Endothelial cell of umbilical vein (primary cell): ENCODE measurements around the gene LRP1. TPM values are rescaled to one million over a fixed set of nuclear protein-coding genes. Genes with fewer than 3 reads are reported as not detected.

ENCODE experiments used
- BruUV-seq: library from RNA; stranded (reverse); fragments of 400-500 nt; replicated peaks from 2 replicates; lab custom pipeline; 2021; lab: Mats Ljungman, UMichigan
- CTCF ChIA-PET: fragments of 300-600, 350-600 bp; sonication (Branson Sonifier 250); formaldehyde crosslinking; loops from one replicate; lab custom pipeline; 2021; ENCODE audit warnings: antibody characterized with exemption, inconsistent platforms; lab: Charles Lee
- POLR2A ChIA-PET: fragments of 300-600, 350-600 bp; sonication (Branson Sonifier 250); formaldehyde crosslinking; loops from one replicate; lab custom pipeline; 2021; ENCODE audit warnings: antibody characterized with exemption, inconsistent platforms; lab: Charles Lee
- DNase-seq: peaks from one replicate; pipeline ENCODE4 v3.0.0-alpha.2; 2011; ENCODE audit warnings: low read depth, low spot score
- FAIRE-seq: peaks from 2 replicates; lab custom pipeline; 2011; peaks lifted over from hg19 to GRCh38; lab: Jason Lieb, UNC
- H2AFZ ChIP-seq: 2 replicates; pipeline ENCODE4 v1.6.0; 2012; ENCODE audit warnings: low read depth, low read length, control low read depth, inconsistent platforms
- H3K27ac ChIP-seq: 2 replicates; pipeline ENCODE4 v1.5.1; 2011; ENCODE audit warnings: low read depth, mild to moderate bottlenecking, control low read depth, low read length, moderate library complexity; ENCODE audit not compliant: insufficient read depth
- H3K27me3 ChIP-seq, 2 experiments: 2 replicates each; pipeline versions ENCODE4 v1.6.0 to v1.6.1; 2011; ENCODE audit warnings: low read length in 2 of 2, mixed read lengths in 1 of 2; ENCODE audit not compliant: control insufficient read depth in 2 of 2, insufficient read depth in 2 of 2
- H3K36me3 ChIP-seq, 2 experiments: 2 replicates in 1 of 2; 3 replicates in 1 of 2; pipeline ENCODE4 v1.5.1; 2011; ENCODE audit warnings: low read length in 2 of 2, mild to moderate bottlenecking in 1 of 2, moderate library complexity in 1 of 2; ENCODE audit not compliant: control insufficient read depth in 2 of 2, insufficient read depth in 2 of 2; ENCODE audit errors: extremely low read depth in 1 of 2
- H3K4me1 ChIP-seq: 3 replicates; pipeline ENCODE4 v1.5.1; 2011; ENCODE audit warnings: mild to moderate bottlenecking, low read length; ENCODE audit not compliant: control insufficient read depth, insufficient read depth; ENCODE audit errors: extremely low read depth
- H3K4me2 ChIP-seq: 2 replicates; pipeline ENCODE4 v1.6.1; 2011; ENCODE audit warnings: low read length, control low read depth, mixed read lengths; ENCODE audit not compliant: insufficient read depth
- H3K4me3 ChIP-seq, 3 experiments: fragments of 200-600 bp in 1 of 3; sonication (generic), shearing (Covaris generic) in 1 of 3; replicated peaks in 1 of 3; 2 replicates each; pipeline ENCODE4 v1.5.1; 2011 to 2016; ENCODE audit warnings: control low read depth in 3 of 3, low read length in 3 of 3, mild to moderate bottlenecking in 2 of 3, inconsistent platforms in 1 of 3, low read depth in 1 of 3, moderate library complexity in 1 of 3; ENCODE audit not compliant: insufficient read depth in 1 of 3
- H3K79me2 ChIP-seq: 2 replicates; pipeline ENCODE4 v1.6.0; 2012; ENCODE audit warnings: low read length, inconsistent platforms; ENCODE audit not compliant: control insufficient read depth, insufficient read depth
- H3K9ac ChIP-seq: replicated peaks from 2 replicates; pipeline ENCODE3; 2011; ENCODE audit warnings: low read length, control low read depth; ENCODE audit not compliant: insufficient read depth; ENCODE audit errors: extremely low read depth
- H3K9me1 ChIP-seq: replicated peaks from 3 replicates; pipeline ENCODE4 v1.6.0; 2011; ENCODE audit warnings: mild to moderate bottlenecking, low read length; ENCODE audit not compliant: control insufficient read depth, insufficient read depth; ENCODE audit errors: extremely low read depth
- H3K9me3 ChIP-seq: replicated peaks from 2 replicates; pipeline ENCODE4 v1.5.1; 2012; ENCODE audit warnings: low read length, inconsistent platforms; ENCODE audit not compliant: control insufficient read depth, insufficient read depth
- H4K20me1 ChIP-seq: replicated peaks from 2 replicates; pipeline ENCODE3; 2011; ENCODE audit warnings: mild to moderate bottlenecking, low read length; ENCODE audit not compliant: control insufficient read depth, insufficient read depth; ENCODE audit errors: extremely low read depth
- CTCF ChIP-seq, 2 donors: IDR thresholded peaks; 1 replicate in 1 of 2; 2 replicates in 1 of 2; pipeline ENCODE4 v1.5.1; 2011; ENCODE audit warnings: low read length in 2 of 2, mild to moderate bottlenecking in 2 of 2, moderate library complexity in 2 of 2, control low read depth in 1 of 2, inconsistent platforms in 1 of 2, low read depth in 1 of 2; ENCODE audit not compliant: insufficient read depth in 1 of 2; ENCODE audit errors: extremely low read depth in 1 of 2
- EZH2 ChIP-seq: IDR thresholded peaks from 2 replicates; pipeline ENCODE4 v1.6.1; 2012; ENCODE audit warnings: borderline replicate concordance, low read depth, mild to moderate bottlenecking, moderate library complexity, low read length, inconsistent platforms; ENCODE audit not compliant: severe bottlenecking
- FOS ChIP-seq: IDR thresholded peaks from 2 replicates; pipeline ENCODE4 v1.6.1; 2011; ENCODE audit warnings: mild to moderate bottlenecking, low read length, moderate library complexity, borderline replicate concordance; ENCODE audit not compliant: insufficient read depth
- GATA2 ChIP-seq: IDR thresholded peaks from 2 replicates; pipeline ENCODE4 v1.7.0; 2011; ENCODE audit warnings: low read depth, mild to moderate bottlenecking, moderate library complexity, mixed read lengths, low read length; ENCODE audit not compliant: insufficient read length, insufficient read depth
- JUN ChIP-seq: IDR thresholded peaks from 2 replicates; pipeline ENCODE4 v1.6.1; 2011; ENCODE audit warnings: borderline replicate concordance, low read depth; ENCODE audit not compliant: insufficient read length, insufficient read depth
- MYC ChIP-seq: IDR thresholded peaks from one replicate; pipeline ENCODE4 v1.6.1; 2011; ENCODE audit warnings: mild to moderate bottlenecking, low read depth, low read length
- POLR2A ChIP-seq: IDR thresholded peaks from 2 replicates; pipeline ENCODE4 v1.6.1; 2012; ENCODE audit warnings: low read depth, mild to moderate bottlenecking, control low read depth, low read length
- POLR2AphosphoS5 ChIP-seq: IDR thresholded peaks from 2 replicates; pipeline ENCODE4 v1.6.1; 2012; ENCODE audit warnings: low read depth, mild to moderate bottlenecking, control low read depth, low read length, moderate library complexity; ENCODE audit not compliant: insufficient read depth
- dilution Hi-C: fragments of 300-500 bp; cut with MboI; formaldehyde crosslinking; loops from one replicate; pipeline ENCODE4 v1.15.0; 2019; ENCODE audit warnings: low sequenced_read_pairs; ENCODE audit not compliant: extremely low pct_ligation_motif_present
- intact Hi-C: fragments of 100-400 bp; cut with micrococcal nuclease; formaldehyde crosslinking; loops from one replicate; pipeline ENCODE4 v1.10.0; 2022
- polyA plus RNA-seq, 4 experiments: library from polyadenylated mRNA; depleted of rRNA in 3 of 4; stranded (reverse) in 3 of 4; unstranded in 1 of 4; fragments of >200 nt; gene quantifications; 2 replicates each; pipeline versions ENCODE4 v1.2.1 to v1.2.3, GENCODE V29; 2011 to 2012; ENCODE audit warnings: missing spikeins in 1 of 4
- total RNA-seq: library from RNA; stranded (reverse); gene quantifications from 2 replicates; pipeline ENCODE4 v1.2.3, GENCODE V29; 2021
- TF ChIP-seq, protein P1 (sequence below): IDR thresholded peaks from 2 replicates; pipeline ENCODE4 v1.6.1; 2011; ENCODE audit not compliant: insufficient read depth, insufficient read length

Gene LRP1
- total and polyA plus RNA-seq, 2 donors (not counting 3 experiments of a cell fraction or from before 2014, with no cell fraction given) = 1.6 to 4.6 TPM

DNA sequence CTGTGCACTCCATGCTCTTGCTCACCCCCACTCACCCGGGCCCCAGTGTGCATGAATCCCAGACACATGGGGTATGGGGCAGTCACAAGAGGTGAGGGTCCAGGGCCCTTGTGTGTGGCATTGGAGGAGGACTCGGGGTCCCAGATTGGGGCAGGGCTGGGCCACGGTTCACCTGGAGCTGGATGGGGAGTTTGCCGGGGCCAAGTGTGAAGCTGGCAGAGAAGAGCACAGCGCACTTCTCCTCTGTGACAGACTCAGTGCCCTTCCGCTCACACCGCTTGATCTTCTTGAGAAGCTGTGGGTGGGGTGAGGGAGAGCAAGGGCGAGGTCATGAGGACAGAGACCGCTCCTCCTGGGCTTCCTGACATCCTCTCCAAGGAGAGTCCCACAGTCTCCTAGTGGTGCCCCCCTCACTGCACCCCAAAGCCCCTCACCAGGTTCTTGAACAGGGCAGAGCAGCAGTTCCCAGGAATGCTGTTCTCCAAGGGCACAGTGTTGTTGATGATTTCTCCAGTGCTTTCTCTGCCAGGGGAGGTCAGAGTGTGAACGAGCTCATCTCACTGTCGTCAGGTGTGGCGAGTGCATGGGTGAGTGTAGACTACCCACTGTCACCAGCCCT is 23.9 kb upstream of the LRP1 start:
- Histone ChIP-seq H3K9me3 (no peaks in the 10 kb centered on the region), H3K9me1 (no peaks in the 10 kb centered on the region), H3K79me2 (peaks cover 2% of the 10 kb centered on the region), H3K27me3 (no peaks in the 10 kb centered on the region), H3K36me3 (peaks cover 4 to 34% of the 10 kb centered on the region in 2 experiments), H4K20me1 (no peaks in the 10 kb centered on the region), H3K4me2 (no peak overlapping the region), H3K4me1 (peaks cover under 1% of the 10 kb centered on the region), H3K4me3 (no peak overlapping the region), H2AFZ (no peak overlapping the region), H3K27ac (no peak overlapping the region), H3K9ac (no peak overlapping the region)
- no peak for TF ChIP-seq CTCF (IDR thresholded peaks at IDR 0.05; ENCODE audit: extremely low read depth in 1 of 2, insufficient read depth in 1 of 2, low read depth in 1 of 2, low read length in 2 of 2)
- no peak for TF ChIP-seq MYC
- no peak for TF ChIP-seq FOS
- TF ChIP-seq POLR2AphosphoS5 = no peak
- TF ChIP-seq EZH2 = no peak
- TF ChIP-seq, protein P1, sequence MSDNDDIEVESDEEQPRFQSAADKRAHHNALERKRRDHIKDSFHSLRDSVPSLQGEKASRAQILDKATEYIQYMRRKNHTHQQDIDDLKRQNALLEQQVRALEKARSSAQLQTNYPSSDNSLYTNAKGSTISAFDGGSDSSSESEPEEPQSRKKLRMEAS = no peak
- no peak for TF ChIP-seq JUN
- TF ChIP-seq GATA2 = no peak
- no peak for TF ChIP-seq POLR2A
- ChIA-PET POLR2A (no interaction called here), CTCF (interaction anchor here (1.1 to 1.8 kb wide), 5 partner anchors 8 to 35 kb away, joined by 3 to 4 read pairs (median 4); no protein-coding TSS in a partner anchor)
- BruUV-seq = no TSS peak
- intact Hi-C loops = no loop called here
- dilution Hi-C loops = no loop called here
- no peak for DNase-seq
- no peak for FAIRE-seq
